ENCODE measurements around the gene SLC7A7. TPM values are rescaled to one million over a fixed set of nuclear protein-coding genes. Genes with fewer than 3 reads are reported as not detected.

Gene SLC7A7
- total RNA-seq, 1 experiment from 2014 or later, result 3.1 TPM

- Histone ChIP-seq H3K23me2 (ENCODE audit: insufficient read length, low read depth, low read length, poor library complexity, severe bottlenecking) (no peaks in the 10 kb centered on the region), H4K5ac (ENCODE audit: insufficient read length, low read depth, low read length) (no peak overlapping the region), H2BK20ac (ENCODE audit: low read depth, low read length, poor library complexity, severe bottlenecking) (no peak overlapping the region), H3K4me1 (ENCODE audit: insufficient read depth, low read length) (peaks cover 11% of the 10 kb centered on the region; the same call in 1 of the 2 replicates), H3T11ph (ENCODE audit: low read length) (no peak overlapping the region), H3K79me2 (ENCODE audit: insufficient read depth, low read length) (no peaks in the 10 kb centered on the region), H3K56ac (ENCODE audit: insufficient read length, low read depth, low read length) (no peak overlapping the region), H3K23ac (ENCODE audit: insufficient read length, low read depth, low read length) (no peak overlapping the region), H3K27me3 (ENCODE audit: insufficient read depth, low read length) (no peaks in the 10 kb centered on the region), H3K14ac (ENCODE audit: insufficient read depth, low read length) (no peak overlapping the region), H3K79me1 (ENCODE audit: insufficient read depth, low read depth, low read length, poor library complexity, severe bottlenecking) (no peaks in the 10 kb centered on the region), H3K4ac (ENCODE audit: low read depth, low read length) (no peak overlapping the region), H4K91ac (ENCODE audit: insufficient read length, low read depth, low read length) (no peak overlapping the region), H2AK5ac (ENCODE audit: insufficient read length, low read length) (no peak overlapping the region), H2BK15ac (ENCODE audit: low read depth, low read length) (no peak overlapping the region), H2BK120ac (ENCODE audit: low read depth, low read length, poor library complexity, severe bottlenecking) (no peak overlapping the region), H3K27ac (ENCODE audit: insufficient read length, low read depth, low read length) (no peak overlapping the region), H4K20me1 (ENCODE audit: control insufficient read depth, insufficient read depth, insufficient read length) (no peaks in the 10 kb centered on the region), H3K4me2 (ENCODE audit: insufficient read depth, insufficient read length, low read length) (no peak overlapping the region), H2BK12ac (ENCODE audit: insufficient read length, low read depth, low read length) (no peak overlapping the region), H2BK5ac (ENCODE audit: insufficient read length, low read length) (no peak overlapping the region), H4K8ac (replicated peaks; ENCODE audit: insufficient read length, low read depth, low read length) (no peak overlapping the region), H3K9me3 (ENCODE audit: control insufficient read depth, low read depth, low read length) (no peaks in the 10 kb centered on the region), H3K18ac (ENCODE audit: insufficient read length, low read depth, low read length) (no peak overlapping the region), H2AFZ (ENCODE audit: low read length) (no peak overlapping the region), H3K9ac (ENCODE audit: extremely low read depth, insufficient read length, low read length) (no peak overlapping the region)
- TF ChIP-seq CTCF (conservative IDR thresholded peaks at IDR 0.05), result no peak
- no peaks in the 10 kb centered on the region for H3K36me3 Mint-ChIP-seq (ENCODE audit: insufficient read depth in 1 of 3, low read depth in 3 of 3)
- no peak overlapping the region for H3K27ac Mint-ChIP-seq
- no CpG with 5 or more reads among the region's 2 CpGs for WGBS (ENCODE audit: extremely low coverage, insufficient read length, low lambda C conversion rate)
- H3K9me3 Mint-ChIP-seq, result no peaks in the 10 kb centered on the region
- H3K4me1 Mint-ChIP-seq, result peaks cover 27 to 34% of the 10 kb centered on the region in 2 experiments
- H3K27me3 Mint-ChIP-seq (ENCODE audit: low read depth), result no peaks in the 10 kb centered on the region
- no peak for DNase-seq
- H3K4me3 Mint-ChIP-seq, result no peak overlapping the region
Measured at GRCh38 chr14:22811722-22812121, 3.5 kb downstream of the SLC7A7 start.

Measured in H9 (cell line).